Activated CD4-positive, CD25-positive, alpha-beta regulatory T cell (primary cell): ENCODE data around the gene STX17.
"Not testable (repeated sequence)": the region's sequence is repeated elsewhere in the genome, so short reads cannot be mapped to it uniquely, and the experiment has no call there.

Source experiments
- DNase-seq, 4 experiments: peaks; one replicate each; lab custom pipeline; 2025; lab: John Stamatoyannopoulos, UW

Gene STX17

DNA sequence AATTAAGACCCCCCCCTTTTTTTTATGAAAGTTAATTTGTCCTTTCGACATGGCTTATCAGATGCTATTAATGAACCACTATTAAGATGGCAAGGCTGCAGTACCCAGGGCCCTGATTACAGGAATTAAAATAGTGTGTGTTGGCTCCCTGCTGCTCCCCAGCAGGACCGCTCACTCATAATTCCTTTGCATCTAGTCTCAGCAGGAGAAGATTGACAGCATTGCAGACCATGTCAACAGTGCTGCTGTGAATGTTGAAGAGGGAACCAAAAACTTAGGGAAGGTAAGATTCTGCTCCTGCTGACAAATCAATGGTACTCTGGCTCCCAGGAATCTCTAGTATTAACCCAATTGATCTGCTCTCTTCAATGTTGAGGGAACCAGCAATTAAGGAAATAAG, 61.0 kb downstream of the STX17 start:
- no peak for DNase-seq

DNA sequence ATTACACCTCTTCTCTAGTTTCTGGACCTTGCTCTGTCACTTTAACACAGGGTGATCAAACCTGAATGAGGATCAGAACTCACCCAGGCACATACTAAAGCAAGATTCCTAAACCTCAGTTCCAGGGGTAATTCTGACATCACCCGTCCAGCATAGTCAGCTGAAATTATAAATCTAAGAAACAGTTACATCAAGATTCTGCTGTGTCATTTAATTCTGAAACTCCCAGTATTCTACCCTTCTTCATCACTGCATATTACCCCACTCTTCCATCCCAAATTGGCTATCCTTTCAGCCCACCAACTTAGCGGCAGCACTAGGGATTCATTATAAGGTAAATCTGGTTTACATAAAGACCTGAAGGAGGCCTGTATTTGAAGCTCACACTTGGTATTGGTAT, 64.0 kb downstream of the STX17 start:
- DNase-seq, result no peak

DNA sequence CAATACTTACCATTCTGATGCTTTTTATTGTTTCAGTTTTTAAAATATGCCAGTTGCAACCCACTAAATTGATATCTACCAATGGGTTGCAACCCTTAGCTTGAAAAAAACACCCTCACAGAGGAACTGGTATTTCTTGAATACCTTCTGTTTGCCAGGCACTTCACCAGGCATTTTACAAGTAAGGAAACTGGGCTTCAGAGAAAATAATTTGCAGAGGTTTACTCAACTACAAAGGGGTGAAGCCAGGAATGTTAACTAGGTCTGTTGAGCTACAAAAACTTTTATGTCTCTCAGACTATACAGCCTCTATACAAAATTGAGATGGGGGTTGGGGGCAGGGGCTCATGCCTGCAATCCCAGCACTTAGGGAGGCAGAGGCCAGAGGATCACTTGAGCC, 65.0 kb downstream of the STX17 start:
- no peak for DNase-seq

DNA sequence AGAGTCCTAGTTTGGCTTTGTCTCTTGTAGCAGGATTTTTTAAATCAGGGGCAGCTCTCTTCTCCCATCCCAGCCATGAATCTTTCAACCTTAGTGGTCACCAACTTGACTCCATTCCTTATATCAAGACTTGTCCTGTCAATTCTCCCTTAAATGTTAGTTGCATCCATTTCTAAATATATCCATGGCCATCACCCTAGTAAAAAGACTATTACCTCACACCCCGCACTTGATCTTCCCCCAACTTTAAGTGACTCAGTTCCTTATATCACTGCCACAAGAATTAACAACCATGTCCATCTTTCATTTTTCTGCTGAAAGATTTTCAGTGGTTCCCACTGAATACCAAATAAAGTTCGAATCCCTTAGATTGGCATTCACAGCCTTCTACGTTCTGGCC, 67.0 kb downstream of the STX17 start:
- DNase-seq, result no peak

DNA sequence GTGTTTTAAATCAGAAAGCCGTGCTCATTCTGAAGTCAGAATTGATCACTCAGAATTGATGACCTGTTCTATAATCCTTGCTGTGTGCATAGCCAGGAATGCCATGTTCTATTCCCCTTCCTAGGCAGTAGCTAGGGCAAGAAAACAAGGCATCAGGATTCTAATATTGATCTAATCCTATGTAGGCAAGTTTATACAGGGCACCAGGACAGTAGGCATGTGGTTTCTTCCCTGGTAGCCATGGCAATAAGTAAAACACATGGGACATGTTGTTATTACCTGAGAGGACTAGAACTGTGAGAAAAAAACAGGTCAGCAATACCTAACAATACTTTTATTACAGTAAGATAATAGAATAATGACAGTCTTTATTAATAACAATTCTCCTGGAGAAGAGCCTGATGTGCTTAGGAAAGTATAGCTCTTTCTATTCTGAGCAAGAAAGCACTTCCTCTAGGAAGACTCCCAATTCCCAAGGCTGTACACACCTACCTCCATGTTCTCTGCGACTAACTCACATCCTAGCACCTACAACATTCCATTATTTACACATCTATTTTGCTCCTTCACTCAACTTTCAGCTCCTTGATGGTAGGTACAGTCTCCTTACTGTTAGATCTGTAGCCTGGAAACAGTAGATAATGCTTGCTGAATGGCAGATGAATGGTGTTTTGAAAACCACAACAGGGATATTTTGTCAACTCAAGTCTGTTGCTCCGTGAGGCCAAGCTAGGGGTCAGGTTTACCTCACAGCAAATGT, 70.8 kb downstream of the STX17 start:
- DNase-seq, result no peak

DNA sequence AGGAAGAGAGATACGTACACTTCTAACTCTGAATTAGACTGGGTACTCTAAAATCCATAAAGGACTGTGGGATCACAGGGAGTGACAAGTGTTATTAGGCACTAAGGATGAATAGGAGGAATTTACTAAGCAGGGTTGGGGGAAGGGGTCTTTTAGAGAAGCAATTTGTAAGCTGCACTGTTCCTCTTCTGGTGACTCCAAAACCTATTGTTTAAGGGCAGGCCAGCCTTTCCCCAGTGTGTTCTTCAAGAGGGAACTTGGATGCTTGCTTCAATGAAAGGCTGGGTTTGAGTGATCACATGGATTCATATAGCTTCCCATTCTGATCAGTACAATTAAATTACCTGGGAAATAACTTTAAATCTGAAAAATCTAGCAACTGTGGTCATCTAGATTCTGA, 71.8 kb downstream of the STX17 start:
- no peak for DNase-seq

DNA sequence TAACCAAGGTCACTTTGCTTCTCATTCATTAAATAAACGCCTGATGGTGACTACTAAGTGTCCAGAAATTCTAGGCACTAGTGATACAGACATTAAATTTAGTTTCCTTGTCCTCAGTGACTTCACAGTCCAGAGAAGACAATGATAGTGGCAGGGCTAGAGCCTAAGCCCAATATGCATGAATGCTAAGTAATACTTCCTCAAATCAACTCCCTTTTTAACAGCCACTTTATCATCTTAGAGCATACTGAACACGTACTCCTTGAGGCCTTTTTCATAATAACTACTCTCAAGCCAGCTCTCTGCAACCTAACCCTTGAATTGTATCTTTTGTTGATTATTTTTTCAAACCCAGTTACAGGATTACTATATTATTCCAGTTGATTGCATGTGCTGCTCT, 74.1 kb downstream of the STX17 start:
- DNase-seq, result no peak

DNA sequence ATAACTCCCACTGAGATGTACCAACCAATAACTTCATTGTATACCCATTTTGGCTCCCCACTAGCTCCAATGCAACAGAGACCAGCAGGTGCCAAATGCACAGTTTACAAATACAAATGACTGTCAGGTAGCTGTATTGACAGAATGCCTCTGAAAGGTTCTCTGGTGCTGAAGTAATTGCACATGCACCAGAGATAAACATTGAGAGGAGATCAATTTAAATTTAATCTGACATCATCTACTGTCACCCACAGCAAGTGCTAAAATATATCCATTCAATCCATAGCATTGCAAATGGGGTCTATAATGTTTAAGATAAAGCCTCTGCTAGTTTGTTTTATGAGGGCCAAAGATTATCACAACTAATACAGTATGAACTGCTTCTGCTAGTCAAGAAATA, 80.2 kb downstream of the STX17 start:
- DNase-seq, result no peak

DNA sequence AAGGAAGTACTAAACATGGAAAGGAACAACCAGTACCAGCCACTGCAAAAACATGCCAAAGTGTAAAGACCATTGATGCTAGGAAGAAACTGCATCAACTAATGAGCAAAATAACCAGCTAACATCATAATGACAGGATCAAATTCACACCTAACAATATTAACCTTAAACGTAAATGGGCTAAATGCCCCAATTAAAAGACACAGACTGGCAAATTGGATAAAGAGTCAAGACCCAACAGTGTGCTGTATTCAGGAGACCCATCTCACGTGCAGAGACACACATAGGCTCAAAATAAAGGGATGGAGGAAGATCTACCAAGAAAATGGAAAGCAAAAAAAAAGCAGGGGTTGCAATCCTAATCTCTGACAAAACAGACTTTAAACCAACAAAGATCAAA, 84.1 kb downstream of the STX17 start:
- not testable (repeated sequence) for DNase-seq

DNA sequence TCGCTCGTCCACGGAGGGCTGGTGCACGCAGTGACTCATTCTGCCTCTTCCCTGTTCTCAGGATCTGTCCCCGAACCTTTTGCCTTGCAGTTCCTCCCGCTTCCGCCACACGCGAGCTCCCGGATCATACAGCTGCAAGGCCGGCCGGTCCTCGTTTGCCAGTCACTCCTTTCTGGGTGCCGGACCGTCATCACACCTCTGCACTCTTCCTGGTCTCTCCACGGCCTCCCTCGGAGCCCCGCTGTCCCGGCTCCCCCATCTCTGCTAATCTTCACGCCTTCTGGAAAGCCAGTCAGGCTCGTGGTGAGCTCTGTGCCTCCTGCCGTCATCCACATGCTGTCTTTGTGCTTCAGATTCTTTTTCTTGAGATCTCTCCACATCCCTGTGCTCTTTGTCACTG, 91.8 kb downstream of the STX17 start:
- DNase-seq, result no peak

DNA sequence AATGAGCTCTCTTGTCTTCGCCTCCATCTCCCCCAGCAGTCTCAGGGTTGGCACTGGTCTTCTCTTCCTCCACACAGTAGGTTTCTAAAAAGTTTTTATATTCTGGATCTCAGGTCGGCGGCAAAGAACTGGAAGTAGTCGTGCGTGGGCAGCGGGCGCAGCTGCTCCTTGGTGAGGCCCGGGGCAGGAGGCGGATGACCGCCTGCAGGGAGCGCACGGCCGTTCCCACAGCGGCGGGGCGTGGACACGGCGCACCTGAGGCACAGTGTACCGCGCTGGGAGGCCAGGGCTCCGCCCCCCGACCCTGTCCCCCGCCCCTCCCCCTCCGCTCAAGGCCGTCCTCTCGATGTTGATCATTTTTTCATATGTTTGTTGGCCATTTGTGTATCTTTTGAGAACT, 92.4 kb downstream of the STX17 start:
- no peak for DNase-seq

DNA sequence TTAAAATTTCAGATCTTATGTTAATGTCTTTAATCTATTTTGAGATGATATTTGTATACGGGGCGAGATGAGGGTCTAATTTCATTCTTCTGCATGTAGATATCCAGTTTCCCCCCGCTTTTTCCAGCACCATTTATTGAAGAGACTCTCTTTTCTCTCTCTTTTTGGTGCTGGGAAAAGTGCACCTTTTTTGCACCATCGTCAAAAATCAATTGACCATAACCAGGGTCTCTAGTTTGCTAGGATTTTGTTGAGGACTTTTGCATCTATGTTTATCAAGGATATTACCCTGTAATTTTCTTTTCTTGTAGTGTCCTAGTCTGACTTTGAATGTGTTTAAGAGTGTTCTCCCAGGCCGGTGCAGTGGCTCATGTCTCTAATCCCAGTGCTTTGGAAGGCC, 93.3 kb downstream of the STX17 start:
- no peak for DNase-seq

DNA sequence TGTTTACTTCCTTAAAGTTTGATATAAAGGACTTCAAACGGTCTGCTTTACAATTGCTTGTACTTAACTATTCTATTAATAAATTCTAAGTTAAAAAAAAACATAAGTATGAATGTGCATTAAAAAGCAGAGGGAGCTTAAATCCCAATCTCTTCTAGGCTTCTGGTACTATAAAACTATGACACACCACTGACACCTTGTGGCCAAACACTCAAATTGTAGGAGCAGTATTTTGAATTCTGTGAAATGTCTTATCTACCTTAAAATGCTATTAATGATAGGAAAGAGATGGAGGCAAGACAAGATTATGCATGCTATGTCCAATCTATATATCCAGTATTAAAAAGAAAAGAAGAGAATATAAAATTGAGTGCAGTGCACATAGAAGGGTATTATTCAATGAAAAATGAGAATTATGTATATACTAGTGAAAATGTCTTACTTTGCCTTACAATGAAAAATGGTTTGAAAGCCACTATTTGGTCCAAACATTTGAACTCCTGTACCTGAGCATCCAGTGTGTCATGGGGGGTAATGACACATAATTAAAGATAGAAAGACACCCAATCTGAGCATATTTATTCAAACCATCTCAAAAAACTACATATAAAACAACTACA, 104.7 kb downstream of the STX17 start:
- peak in 2 of 4 experiments; percentile 1 to 6 for DNase-seq

DNA sequence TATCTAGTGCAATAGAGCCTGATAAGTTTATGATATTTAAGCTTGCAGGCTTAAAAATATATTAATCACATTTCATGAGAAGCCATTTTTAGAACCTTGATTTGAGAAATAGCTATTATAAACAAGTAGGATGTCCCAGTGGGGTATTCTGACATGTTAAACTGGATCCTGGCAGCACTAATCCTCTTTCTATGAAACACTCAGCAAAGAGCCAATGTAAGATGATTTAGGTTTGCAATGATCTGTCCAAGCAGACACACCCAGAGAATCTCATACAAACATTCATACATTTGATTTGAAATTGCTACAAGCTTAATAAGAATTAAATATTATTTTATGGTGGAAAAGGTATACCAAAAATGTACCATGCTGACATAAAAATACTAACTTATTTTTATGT, 105.8 kb downstream of the STX17 start:
- no peak for DNase-seq

DNA sequence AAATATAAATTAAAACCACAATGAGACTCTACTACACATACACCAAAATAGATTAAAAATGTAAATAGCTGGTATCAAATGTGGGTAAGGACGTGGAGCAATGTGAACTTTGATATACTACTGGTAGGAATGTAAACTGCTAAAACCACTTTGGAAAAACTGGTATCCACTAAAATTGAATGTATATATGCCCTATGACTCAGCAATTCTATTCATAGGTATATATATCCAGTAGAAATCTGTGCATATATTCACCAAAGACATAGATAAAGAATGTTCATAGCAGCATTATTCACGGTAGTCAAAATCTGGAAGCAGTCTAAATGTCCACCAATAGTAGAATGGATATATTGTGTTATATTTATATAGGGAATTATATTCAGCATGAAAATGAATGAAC, 107.1 kb downstream of the STX17 start:
- DNase-seq, result no peak

DNA sequence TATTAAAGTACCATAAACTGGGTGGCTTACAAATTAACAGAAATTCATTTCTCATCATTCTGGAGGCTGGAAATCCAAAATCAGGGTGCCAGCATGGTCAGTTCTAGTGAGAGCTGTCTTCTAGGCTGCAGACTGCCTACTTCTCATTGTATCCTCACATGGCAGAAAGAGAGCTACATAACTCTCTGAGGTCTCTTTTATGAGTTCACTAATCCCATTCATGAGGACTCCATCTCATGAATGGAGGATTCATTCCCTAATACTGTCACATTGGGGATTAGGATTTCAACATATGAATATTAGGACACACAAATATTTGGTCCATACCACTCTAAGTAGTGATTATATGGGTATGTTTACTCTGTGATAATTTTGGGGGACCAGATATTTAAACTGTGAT, 108.4 kb downstream of the STX17 start:
- DNase-seq, result no peak

DNA sequence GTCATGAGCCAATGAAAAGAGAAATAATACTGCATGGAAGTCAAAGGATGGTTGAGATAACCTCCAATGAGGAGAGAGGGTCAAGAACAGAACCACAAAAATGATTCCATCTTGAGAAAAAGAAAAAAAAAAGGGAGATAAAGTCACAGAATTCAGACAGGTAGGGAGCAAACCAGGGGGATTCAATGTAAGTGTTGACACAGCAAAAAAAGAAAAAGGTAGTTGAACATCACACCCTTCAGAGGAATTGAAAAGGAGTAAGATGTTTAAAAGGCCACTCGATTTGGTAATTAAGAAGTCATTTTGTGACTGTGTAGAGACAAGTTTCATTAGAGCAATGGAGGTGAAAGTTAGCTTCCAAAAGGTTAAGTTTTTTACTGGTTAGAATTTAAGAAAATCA, 113.1 kb downstream of the STX17 start:
- DNase-seq, result no peak
